Loucy (cell line): Measurements from ENCODE around the gene PDE10A.

Experiments
- CTCF ChIP-seq: fragments of 200-600 bp; sonication (generic); conservative IDR thresholded peaks from 2 replicates; pipeline ENCODE4 v1.5.1; 2014; ENCODE audit warnings: mild to moderate bottlenecking, antibody characterized with exemption, low read length
- EZH2phosphoT487 ChIP-seq: fragments of 200-600 bp; IDR thresholded peaks from 2 replicates; pipeline ENCODE4 v1.6.1; 2018; ENCODE audit warnings: antibody characterized with exemption, mild to moderate bottlenecking, moderate library complexity, borderline replicate concordance

DNA sequence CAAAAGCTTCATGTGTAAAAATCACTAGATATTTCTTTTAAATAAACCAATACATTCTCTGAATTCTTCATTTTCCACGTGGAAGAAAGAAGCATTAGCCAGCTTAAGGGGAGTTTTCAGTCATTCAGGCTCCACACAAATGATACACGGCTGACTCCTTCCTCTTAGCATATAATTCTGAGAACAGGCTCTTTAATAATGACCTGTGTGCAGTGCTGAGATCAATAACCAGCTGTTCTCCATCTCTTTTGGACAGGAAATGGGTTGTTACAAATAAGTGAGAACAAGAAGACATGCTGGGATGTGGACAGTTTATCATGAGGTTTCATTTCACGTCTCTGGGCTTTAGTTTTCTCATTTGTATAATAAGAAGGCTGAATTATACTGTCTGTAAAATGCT lies 206.8 kb downstream of the PDE10A start:
- TF ChIP-seq CTCF = no peak
- TF ChIP-seq EZH2phosphoT487 = no peak
